Stomach (tissue), 4 donors: ENCODE data around the gene WNT6.

Source experiments
- POLR2A ChIP-seq, 4 donors: fragments of 450-650 bp; IDR thresholded peaks; one replicate each; pipeline ENCODE4 v1.6.1; 2016; ENCODE audit warnings: antibody characterized with exemption in 4 of 4, control low read depth in 2 of 4, mild to moderate bottlenecking in 1 of 4, moderate library complexity in 1 of 4
- TF ChIP-seq, protein P1 (sequence below), 7 experiments: fragments of 450-650 bp in 4 of 7; fragments of 200-600 bp in 3 of 7; sonication (generic) in 3 of 7; IDR thresholded peaks; one replicate each; pipeline ENCODE4 v1.5.1; 2016 to 2019; ENCODE audit warnings: antibody characterized with exemption in 7 of 7, control low read depth in 2 of 7, mild to moderate bottlenecking in 1 of 7

DNA sequence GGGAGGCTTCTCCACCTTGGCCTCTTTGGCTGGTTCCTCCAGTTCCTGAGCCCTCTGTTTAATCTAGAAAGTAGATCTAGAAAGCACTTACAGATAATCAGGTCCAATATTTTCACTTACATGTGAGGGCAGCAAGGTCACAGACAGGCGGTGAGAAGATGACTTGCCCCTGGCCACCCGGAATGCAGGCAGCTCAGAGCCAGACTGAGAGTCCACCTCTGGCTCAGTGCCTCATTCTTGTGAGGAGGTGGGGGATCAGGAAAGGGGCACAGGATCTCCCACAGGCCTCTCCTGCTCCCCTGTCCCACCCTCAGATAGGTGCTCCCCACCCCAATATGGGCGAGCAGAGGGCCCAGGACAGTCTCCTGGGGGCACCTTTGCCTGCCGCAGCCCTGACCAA is 5.8 kb downstream of the WNT6 start:
- TF ChIP-seq, protein P1, sequence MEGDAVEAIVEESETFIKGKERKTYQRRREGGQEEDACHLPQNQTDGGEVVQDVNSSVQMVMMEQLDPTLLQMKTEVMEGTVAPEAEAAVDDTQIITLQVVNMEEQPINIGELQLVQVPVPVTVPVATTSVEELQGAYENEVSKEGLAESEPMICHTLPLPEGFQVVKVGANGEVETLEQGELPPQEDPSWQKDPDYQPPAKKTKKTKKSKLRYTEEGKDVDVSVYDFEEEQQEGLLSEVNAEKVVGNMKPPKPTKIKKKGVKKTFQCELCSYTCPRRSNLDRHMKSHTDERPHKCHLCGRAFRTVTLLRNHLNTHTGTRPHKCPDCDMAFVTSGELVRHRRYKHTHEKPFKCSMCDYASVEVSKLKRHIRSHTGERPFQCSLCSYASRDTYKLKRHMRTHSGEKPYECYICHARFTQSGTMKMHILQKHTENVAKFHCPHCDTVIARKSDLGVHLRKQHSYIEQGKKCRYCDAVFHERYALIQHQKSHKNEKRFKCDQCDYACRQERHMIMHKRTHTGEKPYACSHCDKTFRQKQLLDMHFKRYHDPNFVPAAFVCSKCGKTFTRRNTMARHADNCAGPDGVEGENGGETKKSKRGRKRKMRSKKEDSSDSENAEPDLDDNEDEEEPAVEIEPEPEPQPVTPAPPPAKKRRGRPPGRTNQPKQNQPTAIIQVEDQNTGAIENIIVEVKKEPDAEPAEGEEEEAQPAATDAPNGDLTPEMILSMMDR (IDR thresholded peaks at IDR 0.05): no peak
- TF ChIP-seq POLR2A (IDR thresholded peaks at IDR 0.05): no peak
